HG02884 (cell line): Measurements from ENCODE around the gene FRMD5.
A peak's percentile ranks its signal among the peaks of the same experiment; 100 is the strongest.
"Not testable (repeated sequence)": the region's sequence is repeated elsewhere in the genome, so short reads cannot be mapped to it uniquely, and the experiment has no call there.

Source experiments
- ATAC-seq: cut with Tn5 transposase; IDR thresholded peaks from one replicate; pipeline ENCODE4 v1.9.1; 2021; ENCODE audit warnings: mild to moderate bottlenecking, moderate library complexity; ENCODE audit not compliant: unreplicated experiment

Gene FRMD5

DNA sequence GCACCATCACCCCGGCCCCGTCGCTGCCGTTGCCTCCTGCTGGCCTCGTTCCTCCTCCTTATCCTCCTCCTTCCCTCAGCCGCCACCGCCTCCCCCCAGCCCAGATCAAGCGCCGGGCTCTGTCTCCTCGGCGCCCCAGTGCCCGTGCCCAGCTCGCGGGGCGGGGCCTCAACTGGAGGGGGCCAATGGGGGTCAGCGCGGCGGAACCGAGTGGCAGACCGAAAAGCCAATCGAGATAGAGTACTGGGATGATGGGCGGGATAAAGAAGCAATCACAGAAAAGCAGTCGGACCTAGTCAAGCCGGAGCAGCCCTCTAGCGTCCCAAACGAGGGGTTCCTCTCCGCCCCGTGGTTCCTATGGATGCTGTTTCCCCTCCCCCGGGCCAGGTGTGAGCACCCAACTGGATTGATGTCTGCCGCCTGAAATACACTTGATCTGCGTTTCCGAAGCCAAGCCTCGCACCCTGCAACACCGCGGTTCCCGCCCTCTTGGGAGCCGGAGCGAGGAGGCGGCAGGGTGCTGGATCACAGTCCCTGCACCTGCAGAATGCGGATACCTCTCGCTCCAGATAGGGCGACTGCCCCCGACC, at the start of gene FRMD5:
Gene FRMD5 (minus strand): TSS at position 121 of the 590 bp plus-strand sequence.
- peak; percentile 96 for ATAC-seq

- no peak for ATAC-seq
These were observed 48.8 kb upstream of the FRMD5 start for GRCh38 chr15:44243829-44244228.

GRCh38 chr15:44243141-44243540, 48.1 kb upstream of the FRMD5 start:
- ATAC-seq = no peak

GRCh38 chr15:44231842-44232241, 36.8 kb upstream of the FRMD5 start:
- ATAC-seq = no peak

- ATAC-seq = not testable (repeated sequence)
These were observed 34.2 kb upstream of the FRMD5 start for GRCh38 chr15:44229301-44229700.

DNA sequence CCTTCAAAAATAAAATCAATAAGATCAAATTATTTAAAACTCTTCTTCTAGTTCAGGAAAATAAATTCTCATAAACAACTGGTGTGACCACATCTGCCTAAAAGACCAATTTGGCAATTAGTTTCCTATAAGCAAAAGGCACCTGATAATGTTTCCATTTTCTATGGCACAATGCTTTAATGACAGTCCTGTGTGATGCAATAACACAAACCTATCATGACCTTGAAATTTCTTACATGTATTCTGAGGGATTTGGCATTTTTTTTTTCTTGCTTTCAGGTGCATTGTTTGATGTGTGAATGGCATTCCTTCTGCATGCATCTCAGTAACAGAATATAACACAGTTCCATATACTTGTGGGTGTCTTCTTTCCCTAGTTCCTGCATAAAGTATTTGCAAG, 32.5 kb upstream of the FRMD5 start:
- no peak for ATAC-seq

GRCh38 chr15:44227001-44227400, 31.9 kb upstream of the FRMD5 start:
- not testable (repeated sequence) for ATAC-seq

GRCh38 chr15:44222478-44222877, 27.4 kb upstream of the FRMD5 start:
- no peak for ATAC-seq

GRCh38 chr15:44219073-44219472, 24.0 kb upstream of the FRMD5 start:
- ATAC-seq = no peak

DNA sequence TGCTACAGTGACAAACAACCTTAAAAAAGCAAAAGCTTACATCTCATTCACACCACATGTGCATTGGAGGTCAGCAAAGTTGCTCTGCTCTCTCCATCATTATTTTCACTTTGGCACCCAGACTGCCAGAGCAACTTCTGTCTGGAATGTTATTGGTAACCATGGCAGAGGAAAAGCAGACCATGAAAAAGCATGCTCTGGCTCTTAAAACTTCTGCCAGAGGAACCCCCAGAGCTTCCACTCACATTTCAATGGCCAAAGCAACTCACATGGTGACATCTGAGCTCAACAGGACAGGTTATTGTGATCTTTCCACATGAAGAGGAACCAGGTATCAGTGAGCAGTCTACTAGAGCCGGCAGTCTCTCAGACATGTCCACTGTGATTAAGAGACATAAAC, 21.9 kb upstream of the FRMD5 start:
- no peak for ATAC-seq

DNA sequence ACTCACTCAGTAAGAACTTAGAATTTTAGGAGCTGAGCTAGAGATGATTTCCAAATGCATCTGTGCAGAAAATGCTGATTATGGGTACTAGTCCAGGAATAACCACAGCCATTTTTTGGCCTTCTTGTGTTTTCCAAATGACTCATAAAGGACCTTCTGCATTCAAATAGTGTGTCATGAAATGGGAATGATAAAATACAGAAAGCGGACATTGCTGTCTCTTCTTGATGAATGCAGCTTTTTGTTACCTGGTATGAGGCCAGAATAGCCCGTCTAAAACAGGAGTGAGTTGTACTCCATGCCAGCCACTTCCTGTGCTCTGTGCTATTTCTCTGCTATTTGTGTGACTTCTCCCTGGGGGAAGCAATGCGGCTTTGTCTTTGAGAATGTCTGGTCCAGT, 20.5 kb upstream of the FRMD5 start:
- ATAC-seq = no peak

GRCh38 chr15:44208956-44209355, 13.9 kb upstream of the FRMD5 start:
- no peak for ATAC-seq

DNA sequence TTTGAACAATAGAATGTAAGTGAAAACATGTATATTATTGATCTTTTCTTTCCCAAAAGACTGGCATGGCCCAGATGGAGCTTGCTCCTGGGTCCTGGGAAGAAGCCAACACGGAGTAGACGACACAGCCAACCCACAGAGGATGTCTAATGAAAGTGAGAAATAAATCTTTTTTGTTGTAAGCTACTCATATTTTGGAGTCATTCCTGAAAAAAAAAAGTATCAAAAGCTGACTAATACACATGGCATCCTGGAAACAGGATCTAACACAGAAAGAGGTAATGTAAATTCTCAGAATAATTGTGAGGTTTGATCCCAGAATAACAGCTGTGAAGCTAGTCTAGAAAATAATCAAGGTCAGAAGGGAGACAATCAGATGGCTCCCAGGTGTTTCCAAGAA, 12.6 kb upstream of the FRMD5 start:
- ATAC-seq = no peak

DNA sequence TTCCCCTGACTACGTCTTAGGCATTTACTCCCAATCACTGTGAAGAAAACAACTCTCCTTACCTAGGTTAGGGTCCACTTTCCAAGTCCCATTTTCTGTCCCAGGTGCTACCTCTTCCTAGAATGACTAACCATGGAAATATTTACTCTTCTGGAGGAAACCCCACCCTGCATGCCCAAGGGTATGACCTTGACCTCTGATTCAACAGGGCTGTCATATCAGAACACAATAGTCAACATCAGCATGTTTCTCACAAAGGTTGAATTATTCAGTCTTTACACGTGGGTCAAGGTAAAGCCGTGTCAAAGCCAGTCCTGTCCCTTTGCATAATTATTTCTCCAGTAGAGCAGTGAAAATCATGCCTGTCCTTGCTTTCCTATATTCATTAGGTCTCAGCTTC, 4.3 kb upstream of the FRMD5 start:
- ATAC-seq = no peak

DNA sequence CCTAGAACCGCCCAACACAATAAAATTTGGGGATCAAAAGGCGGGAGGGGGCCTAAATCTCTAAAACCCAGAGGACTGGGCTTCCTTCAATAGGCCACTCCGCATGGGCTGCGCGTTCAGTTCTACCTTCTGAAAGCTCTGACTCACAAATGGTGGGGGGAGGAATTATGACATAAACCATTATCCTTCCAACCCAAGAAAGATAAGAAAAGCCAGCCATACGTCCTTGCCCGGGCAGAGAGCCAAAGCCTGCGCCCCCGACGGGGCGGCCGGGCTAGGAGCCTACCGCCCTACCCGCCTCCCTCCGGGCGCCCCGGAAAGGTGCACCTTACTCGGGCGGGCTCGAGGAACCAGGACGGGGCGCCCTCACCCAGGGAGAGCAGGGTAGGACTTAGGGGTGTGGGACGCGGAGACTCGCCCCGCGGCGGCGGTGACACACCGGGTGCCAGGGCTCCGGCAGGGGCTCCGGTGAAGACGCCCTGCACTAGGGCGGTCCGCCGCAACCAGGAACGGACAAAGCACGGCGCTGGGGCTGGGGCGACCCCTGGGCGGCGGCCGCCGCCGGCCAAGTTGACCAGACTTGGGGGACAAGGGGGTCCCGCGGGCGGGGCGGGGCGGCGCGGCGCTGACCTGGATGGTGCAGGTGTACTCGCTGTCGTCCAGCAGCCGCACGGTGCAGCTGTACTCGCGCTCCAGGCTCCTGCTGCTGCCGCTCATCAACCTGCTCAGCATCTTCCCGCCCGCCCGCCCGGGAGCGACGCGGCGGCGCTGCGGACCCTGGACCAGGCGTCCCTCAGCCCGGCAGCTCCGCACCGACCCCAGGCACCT, 534 bp downstream of the FRMD5 start:
- peak; percentile 33 for ATAC-seq

DNA sequence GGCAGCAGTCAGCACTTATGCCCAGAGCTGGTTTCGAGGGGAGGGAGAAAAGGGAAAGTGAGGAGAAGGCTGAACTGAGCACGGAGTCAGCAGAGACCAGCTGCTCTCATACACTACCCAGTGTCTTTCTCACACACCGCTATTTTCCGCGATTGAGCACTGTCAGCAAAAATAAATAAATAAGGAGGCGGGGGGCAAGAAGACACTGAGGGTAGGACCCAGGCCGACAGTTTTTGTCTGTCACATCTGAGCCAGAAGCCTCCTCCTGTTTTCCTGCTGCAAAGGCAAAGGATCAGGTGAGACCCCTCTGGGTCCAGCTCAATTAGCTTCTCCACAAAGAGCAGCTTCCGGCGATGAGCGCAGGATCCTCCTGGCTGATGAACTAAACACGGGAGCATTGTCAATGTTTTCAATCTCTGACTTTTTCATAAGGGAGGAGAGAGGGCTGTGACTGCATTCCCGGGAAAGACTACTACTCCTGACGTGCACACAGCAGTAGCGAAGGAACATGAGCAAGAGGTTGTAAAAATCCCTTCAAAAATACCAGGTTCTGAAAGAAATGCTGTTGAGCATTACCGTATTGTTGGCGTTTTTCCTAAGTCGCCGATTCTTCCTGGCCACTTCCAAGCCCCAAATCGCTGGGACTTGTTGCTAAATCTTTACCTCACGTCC, 1.3 kb downstream of the FRMD5 start:
- no peak for ATAC-seq

GRCh38 chr15:44188795-44189194, 6.3 kb downstream of the FRMD5 start:
- no peak for ATAC-seq

DNA sequence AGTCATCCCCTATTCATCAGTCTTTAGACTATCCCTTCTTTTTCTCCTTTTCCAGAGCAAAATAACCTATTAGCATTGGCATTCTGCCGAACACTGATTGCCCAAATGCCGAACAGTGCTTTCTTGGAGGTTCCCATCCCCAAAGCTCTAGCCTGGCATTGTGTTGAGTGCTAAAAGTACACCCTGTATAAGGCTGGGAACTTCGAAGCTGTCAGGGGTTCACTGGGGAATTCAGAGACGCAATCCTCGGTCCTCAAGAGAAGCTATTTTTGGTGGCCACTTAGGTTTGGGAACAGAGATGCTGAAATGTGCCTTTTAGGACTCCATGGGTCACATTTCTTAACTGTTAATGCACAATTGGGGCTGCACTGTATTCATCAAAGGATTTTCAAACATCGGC, 8.4 kb downstream of the FRMD5 start:
- ATAC-seq = no peak

DNA sequence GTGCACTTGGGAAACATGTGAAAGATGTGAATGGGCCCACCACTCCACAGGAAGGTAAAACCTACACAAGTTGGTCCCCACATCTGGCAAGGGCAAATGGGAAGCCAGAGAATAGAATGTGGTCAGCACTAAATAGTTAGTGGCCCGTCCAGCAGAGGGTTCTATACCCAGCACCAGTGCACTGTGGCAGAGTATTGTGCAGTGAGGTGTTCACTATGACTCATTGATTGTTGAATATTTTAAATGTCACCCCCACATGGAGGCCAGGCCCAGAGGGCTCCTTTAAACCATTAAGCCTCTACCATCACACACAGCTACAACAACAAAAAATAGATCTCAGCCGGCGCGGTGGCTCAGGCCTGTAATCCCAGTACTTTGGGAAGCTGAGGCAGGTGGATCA, 11.7 kb downstream of the FRMD5 start:
- no peak for ATAC-seq

DNA sequence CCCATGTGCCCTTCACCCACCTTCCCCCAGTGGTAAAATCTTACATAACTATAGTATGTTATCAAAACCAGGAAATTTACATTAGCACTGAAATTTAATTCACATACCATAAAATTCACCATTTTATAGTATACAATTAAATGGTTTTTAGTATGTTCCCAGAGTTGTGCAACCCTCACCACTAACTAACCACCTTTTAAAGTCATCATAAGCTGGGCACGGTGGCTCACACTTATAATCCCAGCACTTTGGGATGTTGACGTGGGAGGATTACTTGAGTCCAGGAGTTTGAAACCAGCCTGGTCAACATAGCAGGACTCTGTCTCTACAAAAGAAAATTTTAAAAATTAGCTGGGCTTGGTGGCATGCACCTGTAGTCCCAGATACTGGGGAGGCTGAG, 13.7 kb downstream of the FRMD5 start:
- no peak for ATAC-seq

DNA sequence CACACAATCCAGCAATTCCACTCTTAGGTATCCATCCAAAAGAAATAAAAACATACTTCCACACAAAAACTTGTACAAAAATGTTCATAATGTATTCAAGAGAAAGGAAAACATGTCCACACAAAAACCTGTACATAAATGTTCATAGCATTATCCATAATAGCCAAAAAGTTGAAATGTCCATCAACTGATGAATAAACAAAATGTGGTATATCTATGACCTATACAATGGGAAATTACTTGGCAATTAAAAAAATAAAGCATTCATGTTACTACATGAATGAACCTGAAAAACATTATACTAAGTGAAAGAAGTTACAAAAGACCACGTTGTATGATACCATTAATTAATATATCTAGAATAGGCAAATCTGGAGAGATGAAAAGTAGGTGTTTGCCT, 17.9 kb downstream of the FRMD5 start:
- ATAC-seq = no peak

- ATAC-seq = no peak
These were observed 21.3 kb downstream of the FRMD5 start for GRCh38 chr15:44173813-44174212.
